ENCODE measurements around the gene MAGEA8.
"Not testable (repeated sequence)": the region's sequence is repeated elsewhere in the genome, so short reads cannot be mapped to it uniquely, and the experiment has no call there.

MAGEA8 gene

DNA sequence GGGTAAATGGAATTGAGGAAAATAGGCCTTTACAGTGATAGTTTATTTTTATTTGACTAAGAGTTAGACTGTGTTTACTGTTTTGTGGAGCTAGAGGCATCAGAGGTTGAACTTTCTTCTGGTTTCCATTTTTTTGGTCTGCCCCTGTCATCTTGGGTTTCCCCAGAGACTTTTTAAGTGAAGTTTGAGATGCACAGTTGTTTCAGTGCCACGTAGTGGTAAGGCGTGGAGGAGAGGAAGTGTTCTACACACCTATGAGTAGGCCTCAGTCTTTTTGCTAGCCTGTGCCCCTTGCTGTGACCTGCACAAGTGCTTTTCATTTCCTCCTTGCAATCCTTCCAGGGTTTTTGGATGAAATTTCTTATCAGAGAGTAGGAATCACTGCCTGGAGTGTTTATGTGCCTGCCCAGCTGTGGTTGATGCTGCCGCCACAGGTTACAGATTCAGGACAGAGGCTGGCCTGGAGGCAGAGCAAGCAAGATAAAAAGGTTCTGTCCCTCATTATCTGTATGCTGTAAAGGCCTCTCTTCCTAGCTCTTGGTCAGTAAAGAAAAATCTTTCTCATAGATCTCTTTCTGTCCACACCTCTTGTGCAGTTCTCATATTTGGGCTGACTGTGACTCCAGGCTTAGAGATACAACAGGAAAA is 35.9 kb downstream of the MAGEA8 start:
- DNase-seq (ENCODE audit: low spot score), result peak; percentile 12
- TF ChIP-seq, protein P1, sequence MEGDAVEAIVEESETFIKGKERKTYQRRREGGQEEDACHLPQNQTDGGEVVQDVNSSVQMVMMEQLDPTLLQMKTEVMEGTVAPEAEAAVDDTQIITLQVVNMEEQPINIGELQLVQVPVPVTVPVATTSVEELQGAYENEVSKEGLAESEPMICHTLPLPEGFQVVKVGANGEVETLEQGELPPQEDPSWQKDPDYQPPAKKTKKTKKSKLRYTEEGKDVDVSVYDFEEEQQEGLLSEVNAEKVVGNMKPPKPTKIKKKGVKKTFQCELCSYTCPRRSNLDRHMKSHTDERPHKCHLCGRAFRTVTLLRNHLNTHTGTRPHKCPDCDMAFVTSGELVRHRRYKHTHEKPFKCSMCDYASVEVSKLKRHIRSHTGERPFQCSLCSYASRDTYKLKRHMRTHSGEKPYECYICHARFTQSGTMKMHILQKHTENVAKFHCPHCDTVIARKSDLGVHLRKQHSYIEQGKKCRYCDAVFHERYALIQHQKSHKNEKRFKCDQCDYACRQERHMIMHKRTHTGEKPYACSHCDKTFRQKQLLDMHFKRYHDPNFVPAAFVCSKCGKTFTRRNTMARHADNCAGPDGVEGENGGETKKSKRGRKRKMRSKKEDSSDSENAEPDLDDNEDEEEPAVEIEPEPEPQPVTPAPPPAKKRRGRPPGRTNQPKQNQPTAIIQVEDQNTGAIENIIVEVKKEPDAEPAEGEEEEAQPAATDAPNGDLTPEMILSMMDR (IDR thresholded peaks at IDR 0.05; ENCODE audit: borderline replicate concordance, control extremely low read depth, extremely low read depth, insufficient read depth, missing control alignments), result peak; percentile 24
- in situ Hi-C loops (cut with MboI; ENCODE audit: low sequenced_read_pairs, unreplicated experiment), result no loop called here

GRCh38 chrX:149923836-149924235 is 42.9 kb downstream of the MAGEA8 start:
- in situ Hi-C loops (cut with MboI; ENCODE audit: low sequenced_read_pairs, unreplicated experiment), result not testable (repeated sequence)

DNA sequence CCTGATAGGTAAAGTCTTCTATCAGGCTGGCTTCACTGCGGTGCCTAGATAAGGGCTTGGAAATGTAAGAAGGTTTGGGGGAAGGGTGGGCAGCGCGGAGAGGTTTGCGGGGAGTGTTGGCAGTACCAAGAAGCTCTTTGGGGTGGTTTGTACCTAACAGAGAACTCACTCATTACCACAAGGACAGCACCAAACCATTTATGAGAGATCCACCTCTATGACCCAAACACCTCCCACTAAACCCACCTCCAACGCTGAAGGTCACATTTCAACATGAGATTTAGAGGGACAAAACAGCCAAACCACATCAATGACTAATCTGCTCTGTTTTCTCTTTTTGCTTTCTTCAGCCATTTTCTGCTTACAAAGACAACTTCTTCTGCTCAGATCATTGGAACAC is 43.5 kb downstream of the MAGEA8 start:
- DNase-seq (ENCODE audit: low spot score); in situ Hi-C loops (cut with MboI; ENCODE audit: low sequenced_read_pairs, unreplicated experiment): not testable (repeated sequence)

More at GRCh38 chrX:149923836-149924235, 42.9 kb downstream of the MAGEA8 start:
- not testable (repeated sequence) for DNase-seq (ENCODE audit: low spot score)

- DNase-seq (ENCODE audit: low spot score); in situ Hi-C loops (cut with MboI; ENCODE audit: low sequenced_read_pairs, unreplicated experiment): not testable (repeated sequence)
Observed at GRCh38 chrX:149927245-149927963, 46.4 kb downstream of the MAGEA8 start.

DNA sequence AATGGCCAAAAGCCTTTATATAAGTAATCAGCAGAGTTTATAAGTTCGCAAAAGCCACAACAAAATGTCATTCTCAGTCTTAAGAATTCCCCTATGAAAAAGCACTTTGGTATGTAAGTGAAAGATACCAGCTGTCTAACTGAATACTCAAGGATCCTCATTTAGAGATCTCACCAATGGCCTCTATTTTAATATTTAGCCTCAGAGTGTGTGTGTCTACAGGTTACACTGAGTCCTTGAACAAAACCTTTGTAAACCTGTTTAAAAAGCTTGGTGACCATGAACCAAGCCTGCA is 46.9 kb downstream of the MAGEA8 start:
- DNase-seq (ENCODE audit: low spot score); in situ Hi-C loops (cut with MboI; ENCODE audit: low sequenced_read_pairs, unreplicated experiment): not testable (repeated sequence)

- in situ Hi-C loops (cut with MboI; ENCODE audit: low sequenced_read_pairs, unreplicated experiment); DNase-seq (ENCODE audit: low spot score): not testable (repeated sequence)
Observed at GRCh38 chrX:149928635-149929034, 47.7 kb downstream of the MAGEA8 start.

- DNase-seq (ENCODE audit: low spot score); in situ Hi-C loops (cut with MboI; ENCODE audit: low sequenced_read_pairs, unreplicated experiment): not testable (repeated sequence)
Observed at GRCh38 chrX:149929400-149929799, 48.4 kb downstream of the MAGEA8 start, which contains the start of gene HSFX4. Gene HSFX4, plus strand, starts transcription at chrX:149929573. Its CDS starts 72 bp downstream, at chrX:149929645.

DNA sequence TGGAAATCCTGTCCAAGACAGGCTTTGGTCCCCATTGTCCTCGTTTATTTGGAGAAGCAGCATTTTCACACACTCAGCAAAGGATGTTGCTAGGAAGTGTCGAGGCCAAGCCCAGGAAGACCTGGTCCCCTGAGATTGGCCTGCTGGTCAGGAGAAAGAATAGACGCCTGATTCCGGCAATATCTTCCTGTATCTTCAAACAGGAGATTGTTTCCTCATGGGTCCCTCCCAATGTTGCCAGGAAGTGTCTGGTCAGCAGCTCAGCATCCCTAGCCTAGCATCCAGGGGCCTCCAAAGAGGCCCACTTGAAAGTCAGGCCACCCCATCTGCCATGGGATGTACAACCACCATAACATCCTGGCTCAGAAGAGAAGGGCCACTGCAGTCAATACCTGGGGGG is 50.4 kb downstream of the MAGEA8 start:
- in situ Hi-C loops (cut with MboI; ENCODE audit: low sequenced_read_pairs, unreplicated experiment), result not testable (repeated sequence)

DNA sequence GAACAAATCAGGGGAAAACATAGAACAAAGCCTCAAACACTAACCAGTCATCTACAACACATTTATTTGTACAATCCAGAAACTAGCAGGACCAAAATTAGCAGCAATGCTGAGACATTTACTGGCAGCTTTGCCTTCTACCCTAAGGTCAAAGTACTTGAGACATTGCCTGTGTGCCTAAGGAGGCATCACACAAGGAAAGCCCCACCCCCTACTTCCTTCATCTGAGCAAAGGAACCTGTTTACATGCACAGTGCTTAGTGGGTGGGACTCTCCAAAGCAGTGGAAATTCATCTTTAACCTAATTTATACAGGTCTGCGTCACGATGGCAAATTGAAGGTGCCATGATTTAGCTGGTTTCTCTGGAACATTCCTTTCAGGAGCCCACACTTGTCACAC is 51.2 kb downstream of the MAGEA8 start:
- in situ Hi-C loops (cut with MboI; ENCODE audit: low sequenced_read_pairs, unreplicated experiment); DNase-seq (ENCODE audit: low spot score): not testable (repeated sequence)

More for the DNA sequence above, 50.4 kb downstream of the MAGEA8 start:
- DNase-seq (ENCODE audit: low spot score), result not testable (repeated sequence)

DNA sequence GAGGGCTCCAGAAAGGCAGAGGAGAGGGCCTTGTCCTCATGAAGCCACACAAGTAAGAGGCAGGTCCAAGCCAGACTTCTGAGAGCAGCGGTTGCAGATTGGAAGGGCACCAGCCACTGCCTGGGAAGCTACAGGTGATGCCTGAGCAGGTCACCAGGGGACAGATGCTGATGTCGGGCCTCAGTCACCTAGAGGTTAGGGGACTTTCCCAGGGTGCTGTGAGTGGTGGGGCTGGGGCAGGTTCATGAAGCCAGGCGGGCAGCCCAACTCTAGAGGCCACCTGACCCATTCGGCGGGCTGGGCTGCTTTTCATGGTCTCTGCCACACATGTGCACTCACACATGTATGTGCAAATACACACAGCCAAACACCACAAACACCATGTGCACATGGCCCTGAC is 52.0 kb downstream of the MAGEA8 start:
- DNase-seq (ENCODE audit: low spot score); in situ Hi-C loops (cut with MboI; ENCODE audit: low sequenced_read_pairs, unreplicated experiment): not testable (repeated sequence)

DNA sequence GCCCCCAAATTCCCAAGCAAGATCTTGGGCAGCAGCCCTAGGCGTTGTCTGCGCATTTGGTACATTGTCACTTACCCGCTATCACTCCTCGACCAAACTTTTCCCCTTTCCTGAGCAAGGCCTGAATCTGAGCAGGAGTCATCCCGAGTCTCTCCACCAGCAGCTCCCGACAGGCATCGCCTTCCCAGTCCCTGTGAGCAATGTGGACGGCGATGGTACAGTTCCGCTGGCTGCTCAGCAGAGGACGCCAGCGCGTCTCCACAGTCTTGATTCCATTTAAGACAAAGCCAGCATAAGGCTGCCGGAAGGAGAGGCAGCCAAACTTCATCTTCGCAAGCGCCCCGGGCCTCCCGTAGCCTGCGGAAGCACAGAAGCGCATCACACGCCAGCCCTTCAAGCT is 52.6 kb downstream of the MAGEA8 start:
- DNase-seq (ENCODE audit: low spot score); in situ Hi-C loops (cut with MboI; ENCODE audit: low sequenced_read_pairs, unreplicated experiment): not testable (repeated sequence)

Data from GM13976 (cell line).